SK-N-SH (cell line): ENCODE measurements around the gene GUCD1.

ENCODE experiments used
- MXI1 ChIP-seq: IDR thresholded peaks from 2 replicates; pipeline ENCODE4 v1.6.1; 2012; ENCODE audit warnings: mild to moderate bottlenecking, low read depth, low read length, improper control_type of control experiment
- TF ChIP-seq, protein P1 (sequence below): fragments of 150-350 bp; IDR thresholded peaks from 2 replicates; pipeline ENCODE4 v1.6.1; 2016; ENCODE audit warnings: mild to moderate bottlenecking, low read depth, low read length

DNA sequence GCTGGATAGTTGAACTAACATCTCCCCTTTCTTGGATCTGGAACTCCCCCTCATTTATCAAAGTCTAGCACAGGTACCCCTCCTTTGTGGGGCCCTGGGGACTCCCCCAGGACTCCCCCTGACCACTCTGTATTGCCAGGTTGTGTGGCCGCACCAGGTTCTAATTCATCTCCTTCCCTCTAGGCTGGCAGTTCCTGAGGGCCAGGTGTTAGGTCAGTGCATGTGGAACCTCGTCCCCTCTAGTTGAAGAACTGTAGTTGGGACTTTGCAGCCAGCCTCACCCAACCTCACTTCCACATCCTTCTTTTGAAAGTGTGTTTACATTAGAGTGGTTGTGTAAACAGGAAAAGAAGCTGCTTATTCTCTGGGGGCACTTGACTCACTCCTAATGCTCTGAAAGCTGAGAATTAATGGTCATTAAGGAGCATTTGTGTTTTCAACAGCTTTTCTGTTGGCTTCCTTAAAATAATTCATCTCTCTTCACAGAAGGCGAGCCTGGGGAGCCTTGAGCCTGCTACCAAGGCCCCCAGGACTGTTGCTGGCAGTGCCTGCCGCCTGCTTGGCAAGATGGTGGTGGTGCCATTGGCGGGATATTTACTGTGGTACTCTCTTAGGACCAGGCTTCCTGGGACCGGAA is 48.0 kb downstream of the GUCD1 start:
- TF ChIP-seq MXI1 = no peak
- TF ChIP-seq, protein P1, sequence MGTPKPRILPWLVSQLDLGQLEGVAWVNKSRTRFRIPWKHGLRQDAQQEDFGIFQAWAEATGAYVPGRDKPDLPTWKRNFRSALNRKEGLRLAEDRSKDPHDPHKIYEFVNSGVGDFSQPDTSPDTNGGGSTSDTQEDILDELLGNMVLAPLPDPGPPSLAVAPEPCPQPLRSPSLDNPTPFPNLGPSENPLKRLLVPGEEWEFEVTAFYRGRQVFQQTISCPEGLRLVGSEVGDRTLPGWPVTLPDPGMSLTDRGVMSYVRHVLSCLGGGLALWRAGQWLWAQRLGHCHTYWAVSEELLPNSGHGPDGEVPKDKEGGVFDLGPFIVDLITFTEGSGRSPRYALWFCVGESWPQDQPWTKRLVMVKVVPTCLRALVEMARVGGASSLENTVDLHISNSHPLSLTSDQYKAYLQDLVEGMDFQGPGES = no peak
